Omental fat pad (tissue), 4 donors: Measurements from ENCODE around the gene ZBBX. TPM values are rescaled to one million over a fixed set of nuclear protein-coding genes. Genes with fewer than 3 reads are reported as not detected.
"Not testable (repeated sequence)": the region's sequence is repeated elsewhere in the genome, so short reads cannot be mapped to it uniquely, and the experiment has no call there.

ENCODE experiments used
- ATAC-seq: fragments of 150-250 bp; one replicate; pipeline ENCODE4 v1.9.1; 2016; ENCODE audit warnings: mild to moderate bottlenecking, moderate library complexity; ENCODE audit not compliant: low FRiP score
- DNase-seq: peaks from one replicate; pipeline ENCODE4 v3.0.0-alpha.2; 2019; ENCODE audit warnings: low spot score
- total RNA-seq, 4 donors: library from RNA; depleted of rRNA; stranded (reverse); fragments of >200 nt; gene quantifications; one replicate each; pipeline ENCODE4 v1.1.0, GENCODE V29; 2016
- TF ChIP-seq, protein P1 (sequence below), 3 donors: fragments of 450-650 bp; IDR thresholded peaks; one replicate each; pipeline ENCODE4 v1.5.1; 2016 to 2017; ENCODE audit warnings: antibody characterized with exemption in 3 of 3, mild to moderate bottlenecking in 3 of 3, moderate library complexity in 2 of 3

The ZBBX gene, protein sequence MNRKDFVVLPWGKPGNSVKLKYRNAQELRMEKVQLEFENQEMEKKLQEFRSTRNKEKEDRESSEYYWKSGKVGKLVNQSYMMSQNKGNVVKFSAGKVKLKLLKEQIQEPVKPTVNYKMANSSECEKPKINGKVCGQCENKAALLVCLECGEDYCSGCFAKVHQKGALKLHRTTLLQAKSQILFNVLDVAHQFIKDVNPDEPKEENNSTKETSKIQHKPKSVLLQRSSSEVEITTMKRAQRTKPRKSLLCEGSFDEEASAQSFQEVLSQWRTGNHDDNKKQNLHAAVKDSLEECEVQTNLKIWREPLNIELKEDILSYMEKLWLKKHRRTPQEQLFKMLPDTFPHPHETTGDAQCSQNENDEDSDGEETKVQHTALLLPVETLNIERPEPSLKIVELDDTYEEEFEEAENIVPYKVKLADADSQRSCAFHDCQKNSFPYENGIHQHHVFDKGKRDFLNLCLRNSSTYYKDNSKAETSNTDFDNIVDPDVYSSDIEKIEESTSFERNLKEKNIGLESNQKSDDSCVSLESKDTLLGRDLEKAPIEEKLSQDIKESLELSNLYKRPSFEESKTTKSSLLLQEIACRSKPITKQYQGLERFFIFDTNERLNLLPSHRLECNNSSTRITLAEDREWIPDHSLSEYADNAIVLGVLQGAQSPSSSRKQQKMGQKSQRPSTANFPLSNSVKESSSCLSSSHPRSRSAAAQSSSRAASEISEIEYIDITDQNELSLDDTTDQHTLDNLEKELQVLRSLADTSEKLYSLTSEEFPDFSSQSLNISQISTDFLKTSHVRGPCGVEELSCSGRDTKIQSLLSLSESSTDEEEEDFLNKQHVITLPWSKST
- total RNA-seq = not detected

- TF ChIP-seq, protein P1, sequence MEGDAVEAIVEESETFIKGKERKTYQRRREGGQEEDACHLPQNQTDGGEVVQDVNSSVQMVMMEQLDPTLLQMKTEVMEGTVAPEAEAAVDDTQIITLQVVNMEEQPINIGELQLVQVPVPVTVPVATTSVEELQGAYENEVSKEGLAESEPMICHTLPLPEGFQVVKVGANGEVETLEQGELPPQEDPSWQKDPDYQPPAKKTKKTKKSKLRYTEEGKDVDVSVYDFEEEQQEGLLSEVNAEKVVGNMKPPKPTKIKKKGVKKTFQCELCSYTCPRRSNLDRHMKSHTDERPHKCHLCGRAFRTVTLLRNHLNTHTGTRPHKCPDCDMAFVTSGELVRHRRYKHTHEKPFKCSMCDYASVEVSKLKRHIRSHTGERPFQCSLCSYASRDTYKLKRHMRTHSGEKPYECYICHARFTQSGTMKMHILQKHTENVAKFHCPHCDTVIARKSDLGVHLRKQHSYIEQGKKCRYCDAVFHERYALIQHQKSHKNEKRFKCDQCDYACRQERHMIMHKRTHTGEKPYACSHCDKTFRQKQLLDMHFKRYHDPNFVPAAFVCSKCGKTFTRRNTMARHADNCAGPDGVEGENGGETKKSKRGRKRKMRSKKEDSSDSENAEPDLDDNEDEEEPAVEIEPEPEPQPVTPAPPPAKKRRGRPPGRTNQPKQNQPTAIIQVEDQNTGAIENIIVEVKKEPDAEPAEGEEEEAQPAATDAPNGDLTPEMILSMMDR (IDR thresholded peaks at IDR 0.05) = peak in 1 of 3 donors; percentile 55
- ATAC-seq (peak; percentile 73), DNase-seq (peak; percentile 77)
Measured at GRCh38 chr3:167380004-167380689, at the start of gene ZBBX. Gene ZBBX (minus strand): TSS chr3:167380297. CDS start chr3:167372901, 7,396 bp downstream.

DNA sequence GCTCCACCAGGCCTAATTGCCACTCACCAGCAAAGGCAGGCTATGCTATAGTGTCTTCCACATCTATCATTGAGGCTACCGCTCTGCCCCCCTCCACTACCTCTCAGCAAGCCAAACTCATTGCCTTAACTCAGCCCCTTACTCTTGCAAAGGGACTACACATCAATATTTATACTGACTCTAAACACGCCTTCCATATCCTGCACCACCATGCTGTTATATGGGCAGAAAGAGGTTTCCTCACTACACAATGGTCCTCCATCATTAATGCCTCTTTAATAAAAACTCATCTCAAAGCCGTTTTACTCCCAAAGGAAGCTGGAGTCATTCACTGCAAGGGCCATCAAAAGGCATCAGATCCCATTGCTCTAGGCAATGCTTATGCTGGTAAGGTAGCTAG, 46.9 kb upstream of the ZBBX start:
- not testable (repeated sequence) for ATAC-seq, DNase-seq

GRCh38 chr3:167422396-167422795, 42.3 kb upstream of the ZBBX start:
- not testable (repeated sequence) for ATAC-seq, DNase-seq

DNA sequence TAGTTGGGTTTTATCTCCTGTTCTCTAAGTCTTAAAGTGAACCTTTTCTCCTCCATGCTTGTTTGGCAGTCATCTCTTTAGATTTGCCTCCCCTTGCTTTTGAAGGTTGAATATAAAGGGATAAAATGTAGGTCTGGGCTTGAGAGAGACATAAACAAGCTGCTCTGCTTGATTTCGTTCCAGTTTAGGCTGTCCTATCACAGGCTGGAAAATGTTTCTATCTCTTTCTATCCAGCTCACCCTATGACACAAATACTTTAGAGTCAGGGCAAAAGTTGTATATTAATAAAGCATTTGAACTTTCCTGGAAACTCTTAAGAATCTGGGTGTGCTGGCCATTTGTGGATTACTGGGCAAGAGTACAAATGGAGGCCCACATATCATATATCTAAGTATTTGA, 29.5 kb upstream of the ZBBX start:
- TF ChIP-seq, protein P1 (IDR thresholded peaks at IDR 0.05) = no peak
- ATAC-seq (no peak), DNase-seq (no peak)

DNA sequence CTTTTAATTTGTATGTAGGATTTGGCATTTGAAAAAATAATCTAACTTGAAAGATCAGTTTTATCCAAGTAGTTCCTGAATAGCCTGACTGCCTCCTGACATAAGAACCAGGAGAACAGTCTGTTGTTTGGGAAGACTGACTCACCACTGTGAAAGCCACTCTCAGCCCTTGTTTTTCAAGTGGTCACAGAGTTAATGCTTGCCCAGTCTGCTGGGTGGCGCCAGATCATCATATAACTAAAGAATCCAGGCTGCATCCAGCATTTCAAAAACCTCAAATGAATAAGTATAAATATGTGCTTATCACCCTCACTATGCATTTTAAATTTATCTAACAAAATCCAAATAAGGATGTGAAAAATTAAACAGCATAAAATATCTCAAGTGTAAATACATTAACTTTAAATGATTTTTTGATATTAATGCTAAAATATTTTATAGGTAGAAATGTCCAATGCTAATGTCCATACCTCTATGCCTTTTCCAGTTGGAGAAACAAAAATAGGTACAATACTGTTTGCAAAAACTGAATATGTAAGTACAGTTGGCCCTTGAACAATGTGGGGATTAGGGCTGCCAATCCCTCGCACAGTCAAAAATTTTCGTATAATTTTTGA, 26.9 kb upstream of the ZBBX start:
- DNase-seq (no peak), ATAC-seq (no peak)
- TF ChIP-seq, protein P1 (IDR thresholded peaks at IDR 0.05) = no peak

DNA sequence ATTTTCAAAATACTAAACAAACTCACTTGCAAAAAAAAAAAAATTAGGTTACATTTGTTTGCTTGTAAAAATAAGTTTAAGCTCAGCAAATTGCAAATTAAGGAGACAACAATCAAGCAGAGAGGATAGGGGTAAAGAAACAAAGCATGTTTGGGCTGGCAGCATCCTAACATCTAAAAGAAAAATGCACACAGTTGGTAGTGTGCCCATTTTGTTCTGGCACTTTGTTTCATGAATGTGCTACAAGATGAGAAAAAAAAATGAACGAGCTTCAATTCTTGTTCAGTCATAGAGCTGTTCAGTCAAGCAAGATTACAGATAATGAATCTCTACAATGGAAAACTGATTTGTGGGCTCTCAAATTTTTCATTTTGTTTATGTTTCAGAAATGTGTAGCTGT, 17.7 kb upstream of the ZBBX start:
- TF ChIP-seq, protein P1 (IDR thresholded peaks at IDR 0.05) = no peak
- DNase-seq = no peak
- ATAC-seq = no peak

GRCh38 chr3:167396075-167396474, 16.0 kb upstream of the ZBBX start:
- TF ChIP-seq, protein P1 (IDR thresholded peaks at IDR 0.05) = no peak
- ATAC-seq (no peak), DNase-seq (no peak)
